Effector memory CD8-positive, alpha-beta T cell (primary cell): Measurements from ENCODE around the gene CYP11A1.

Experiments
- ATAC-seq: fragments of 150-1000 bp; cut with Tn5 transposase; replicated peaks from 2 replicates; pipeline ENCODE4 v1.10.0; 2021; ENCODE audit warnings: mild to moderate bottlenecking, moderate library complexity
- DNase-seq, 3 experiments: peaks; one replicate each; pipeline ENCODE4 v3.0.0; 2021
- H3K27ac Mint-ChIP-seq, 2 donors: one replicate each; pipeline ENCODE4 v1.8.0; 2022; ENCODE audit warnings: mild to moderate bottlenecking in 2 of 2, mixed read lengths in 2 of 2, moderate library complexity in 2 of 2
- H3K27me3 Mint-ChIP-seq, 2 donors: one replicate each; pipeline ENCODE4 v1.8.0; 2022; ENCODE audit warnings: mixed read lengths in 2 of 2
- H3K36me3 Mint-ChIP-seq: one replicate; pipeline ENCODE4 v1.8.0; 2022; ENCODE audit warnings: mild to moderate bottlenecking, moderate library complexity, mixed read lengths; ENCODE audit not compliant: insufficient read depth
- H3K4me1 Mint-ChIP-seq, 2 donors: one replicate each; pipeline ENCODE4 v1.8.0; 2022; ENCODE audit warnings: low read depth in 2 of 2, mixed read lengths in 2 of 2
- H3K4me3 Mint-ChIP-seq, 2 donors: one replicate each; pipeline ENCODE4 v1.8.0; 2022; ENCODE audit warnings: mild to moderate bottlenecking in 2 of 2, mixed read lengths in 2 of 2, moderate library complexity in 2 of 2
- H3K9me3 Mint-ChIP-seq, 2 donors: one replicate each; pipeline ENCODE4 v1.8.0; 2022; ENCODE audit warnings: mixed read lengths in 2 of 2

The CYP11A1 gene

DNA sequence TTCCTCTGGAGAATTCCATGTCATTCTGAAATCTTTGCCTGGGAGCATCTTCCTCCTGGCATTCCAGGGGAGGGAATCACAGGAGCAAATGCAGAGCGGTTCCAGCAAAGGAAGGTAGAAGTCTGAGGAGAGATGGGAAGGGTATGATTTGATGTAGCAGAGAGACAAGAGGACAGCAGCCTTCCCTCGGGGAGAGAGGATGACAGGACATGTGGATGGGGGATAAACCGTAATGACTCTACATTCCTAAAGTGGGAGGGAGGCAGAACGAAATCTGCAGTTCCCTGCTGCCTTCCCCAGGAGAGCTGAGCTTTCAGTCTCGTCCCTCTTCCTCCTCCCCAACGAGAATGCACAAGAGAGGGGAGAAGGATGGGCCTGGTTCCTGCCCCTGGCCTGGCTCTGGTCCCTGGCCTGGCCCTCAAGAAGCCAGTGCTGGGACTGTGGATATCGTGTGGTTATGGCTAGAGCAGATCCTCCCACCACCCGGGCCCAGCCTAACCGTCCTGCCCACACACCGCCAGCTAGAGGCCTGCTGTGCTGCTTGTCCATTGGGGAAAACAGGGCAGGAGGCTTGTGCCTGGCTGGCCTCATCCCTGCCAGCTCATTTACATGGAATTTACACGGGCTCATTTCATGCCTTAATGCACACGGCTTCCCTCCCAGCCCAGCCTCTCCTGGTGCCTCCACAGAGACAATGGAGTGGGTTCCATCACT lies 39.7 kb upstream of the CYP11A1 start:
- no peaks in the 10 kb centered on the region for H3K27me3 Mint-ChIP-seq
- ATAC-seq (no peak), DNase-seq (no peak)
- H3K27ac Mint-ChIP-seq = peak overlapping the region; percentile 17 to 52
- peaks cover 20 to 25% of the 10 kb centered on the region in 2 donors for H3K4me1 Mint-ChIP-seq
- H3K36me3 Mint-ChIP-seq = peaks cover 11% of the 10 kb centered on the region
- H3K4me3 Mint-ChIP-seq = no peak overlapping the region
- H3K9me3 Mint-ChIP-seq = no peaks in the 10 kb centered on the region

DNA sequence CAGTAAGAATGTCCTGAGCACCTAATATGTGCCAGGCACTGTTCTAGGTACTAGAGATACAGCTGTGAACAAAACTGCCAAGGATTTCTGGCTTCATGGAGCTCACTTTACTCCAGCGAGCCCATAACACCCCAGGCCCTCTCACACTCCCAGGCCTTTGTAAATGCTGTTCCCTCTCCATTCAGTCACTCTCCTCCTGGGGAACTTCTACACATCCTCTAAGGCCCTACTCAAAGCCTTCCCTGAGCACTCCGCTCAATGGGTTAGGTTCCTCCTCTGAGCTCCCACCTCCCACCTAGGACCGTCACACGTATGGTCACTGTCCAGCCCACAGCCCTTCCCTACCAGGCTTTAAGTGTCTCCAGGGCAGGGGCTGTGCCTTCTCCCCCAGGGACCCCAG lies 39.1 kb upstream of the CYP11A1 start:
- peaks cover 26 to 32% of the 10 kb centered on the region in 2 donors for H3K4me1 Mint-ChIP-seq
- no peak for DNase-seq
- no peaks in the 10 kb centered on the region for H3K9me3 Mint-ChIP-seq
- H3K27me3 Mint-ChIP-seq = no peaks in the 10 kb centered on the region
- no peak for ATAC-seq
- H3K4me3 Mint-ChIP-seq = no peak overlapping the region
- peak overlapping the region; percentile 17 to 52 for H3K27ac Mint-ChIP-seq
- peaks cover 11% of the 10 kb centered on the region for H3K36me3 Mint-ChIP-seq

- H3K27me3 Mint-ChIP-seq = no peaks in the 10 kb centered on the region
- H3K9me3 Mint-ChIP-seq = no peaks in the 10 kb centered on the region
- DNase-seq (no peak), ATAC-seq (no peak)
- peaks cover 32 to 38% of the 10 kb centered on the region in 2 donors for H3K4me1 Mint-ChIP-seq
- peak overlapping the region; percentile 17 to 76 for H3K27ac Mint-ChIP-seq
- no peak overlapping the region for H3K4me3 Mint-ChIP-seq
- peaks cover 9% of the 10 kb centered on the region for H3K36me3 Mint-ChIP-seq
Observed at GRCh38 chr15:74405823-74406222, 38.4 kb upstream of the CYP11A1 start.

DNA sequence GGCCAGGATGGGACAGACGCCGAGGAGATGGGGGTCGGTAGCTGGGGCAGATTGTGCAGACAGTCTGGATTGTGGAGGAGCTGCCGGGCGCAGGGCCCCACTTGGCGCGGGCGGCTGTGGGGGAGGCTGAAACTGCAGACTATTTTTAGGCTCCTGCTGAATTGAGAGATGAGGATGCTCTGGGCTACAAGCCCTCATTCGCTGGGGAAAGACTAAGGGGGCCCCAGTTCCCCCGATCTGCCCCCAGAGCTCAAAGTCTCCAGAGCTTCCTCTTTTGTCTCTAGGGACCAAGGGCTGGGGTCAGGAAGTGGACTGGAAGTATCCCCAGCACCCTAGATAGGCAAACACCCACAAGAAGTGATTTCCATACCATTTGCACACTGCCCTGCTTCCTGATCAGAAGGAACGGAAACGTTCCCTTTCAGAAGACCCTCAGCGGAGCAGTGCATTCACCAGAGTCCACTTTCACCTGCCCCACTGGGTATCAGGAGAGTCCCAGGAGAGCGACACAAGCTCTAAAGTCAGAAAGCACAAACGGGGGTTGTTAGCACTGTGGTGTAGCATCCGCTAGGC lies 36.6 kb upstream of the CYP11A1 start:
- peak overlapping the region; percentile 1 to 18 for H3K4me3 Mint-ChIP-seq
- H3K27ac Mint-ChIP-seq = peak overlapping the region; percentile 20 to 46
- H3K9me3 Mint-ChIP-seq = no peaks in the 10 kb centered on the region
- no peak for DNase-seq
- H3K36me3 Mint-ChIP-seq = peaks cover 5% of the 10 kb centered on the region
- H3K27me3 Mint-ChIP-seq = no peaks in the 10 kb centered on the region
- ATAC-seq = no peak
- H3K4me1 Mint-ChIP-seq = peaks cover 40 to 52% of the 10 kb centered on the region in 2 donors

GRCh38 chr15:74403588-74403919 lies 36.1 kb upstream of the CYP11A1 start:
- DNase-seq (no peak), ATAC-seq (no peak)
- H3K4me1 Mint-ChIP-seq = peaks cover 40 to 56% of the 10 kb centered on the region in 2 donors

GRCh38 chr15:74402873-74403587 lies 35.6 kb upstream of the CYP11A1 start:
- DNase-seq (peak in 2 of 3 experiments; percentile 23 to 24), ATAC-seq (peak; percentile 66)
- H3K4me3 Mint-ChIP-seq = peak overlapping the region; percentile 1 to 62
- H3K27ac Mint-ChIP-seq = peak overlapping the region; percentile 20 to 39
- H3K36me3 Mint-ChIP-seq = peaks cover 3% of the 10 kb centered on the region
- H3K27me3 Mint-ChIP-seq = no peaks in the 10 kb centered on the region
- H3K9me3 Mint-ChIP-seq = no peaks in the 10 kb centered on the region
- peaks cover 38 to 58% of the 10 kb centered on the region in 2 donors for H3K4me1 Mint-ChIP-seq

More at GRCh38 chr15:74403588-74403919, 36.1 kb upstream of the CYP11A1 start:
- H3K36me3 Mint-ChIP-seq = peaks cover 3% of the 10 kb centered on the region
- H3K27ac Mint-ChIP-seq = peak overlapping the region; percentile 20 to 39
- no peaks in the 10 kb centered on the region for H3K27me3 Mint-ChIP-seq
- H3K4me3 Mint-ChIP-seq = peak overlapping the region; percentile 1 to 62
- no peaks in the 10 kb centered on the region for H3K9me3 Mint-ChIP-seq

GRCh38 chr15:74402337-74402841 lies 34.9 kb upstream of the CYP11A1 start:
- no peak for DNase-seq
- Mint-ChIP-seq H3K36me3 (peaks cover 3% of the 10 kb centered on the region), H3K4me3 (peak overlapping the region; percentile 1 to 62), H3K27ac (peak overlapping the region; percentile 20 to 39), H3K4me1 (peaks cover 40 to 65% of the 10 kb centered on the region in 2 donors), H3K27me3 (no peaks in the 10 kb centered on the region), H3K9me3 (no peaks in the 10 kb centered on the region)
- peak; percentile 30 for ATAC-seq

- peak; percentile 24 for ATAC-seq
- Mint-ChIP-seq H3K36me3 (peaks cover 3% of the 10 kb centered on the region), H3K27me3 (no peaks in the 10 kb centered on the region), H3K4me3 (peak overlapping the region; percentile 1 to 62), H3K27ac (peak overlapping the region; percentile 20 to 39), H3K4me1 (peaks cover 43 to 69% of the 10 kb centered on the region in 2 donors), H3K9me3 (no peaks in the 10 kb centered on the region)
- DNase-seq = peak in 1 of 3 experiments; percentile 10
Observed at GRCh38 chr15:74400915-74401757, 33.7 kb upstream of the CYP11A1 start.

GRCh38 chr15:74400313-74400860 lies 32.9 kb upstream of the CYP11A1 start:
- Mint-ChIP-seq H3K4me1 (peaks cover 43 to 69% of the 10 kb centered on the region in 2 donors), H3K27ac (peak overlapping the region; percentile 20 to 39), H3K9me3 (no peaks in the 10 kb centered on the region), H3K4me3 (peak overlapping the region; percentile 62 to 67), H3K27me3 (no peaks in the 10 kb centered on the region), H3K36me3 (peaks cover 3% of the 10 kb centered on the region)
- DNase-seq = no peak
- peak; percentile 13 for ATAC-seq

DNA sequence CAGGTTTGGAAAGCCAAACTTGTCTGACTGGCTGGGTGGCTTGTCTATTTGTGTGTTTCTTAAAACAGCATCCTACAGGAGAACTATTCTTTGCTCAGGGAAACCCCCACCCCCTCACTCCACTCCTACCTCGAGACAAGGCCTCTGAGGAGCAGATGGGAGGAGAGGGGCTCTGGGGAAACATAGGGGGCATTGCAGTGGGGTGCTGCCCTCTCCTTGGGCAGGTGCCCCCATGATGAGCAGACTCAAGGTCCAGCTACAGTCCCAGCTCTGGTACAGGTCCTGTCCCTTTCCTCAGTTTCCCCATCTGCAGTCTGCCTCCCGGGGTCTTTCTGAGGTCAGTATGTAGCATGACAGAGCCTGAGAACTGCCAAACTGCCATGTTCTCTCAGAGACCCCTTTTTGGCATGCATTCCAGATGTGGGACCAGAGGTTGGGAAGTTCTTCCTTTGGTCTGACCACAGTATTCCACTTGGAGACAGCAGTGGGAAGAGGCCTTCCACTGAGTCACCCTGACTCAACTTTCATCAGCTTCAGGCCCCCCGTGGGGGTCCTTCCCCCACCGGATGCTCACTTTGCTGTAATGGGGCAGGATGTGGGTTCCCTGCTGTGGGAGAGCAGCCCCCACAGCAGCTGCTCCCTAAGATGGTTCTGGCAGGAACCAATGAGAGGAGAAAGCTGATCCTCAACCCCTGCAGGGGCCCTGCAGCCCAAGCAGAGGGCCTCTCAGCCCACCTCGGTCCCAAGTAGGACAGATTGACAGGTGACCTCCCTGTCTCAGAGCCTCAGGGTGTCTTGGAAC lies 32.3 kb upstream of the CYP11A1 start:
- H3K9me3 Mint-ChIP-seq = no peaks in the 10 kb centered on the region
- H3K36me3 Mint-ChIP-seq = peaks cover 3% of the 10 kb centered on the region
- DNase-seq (peak in 1 of 3 experiments; percentile 29), ATAC-seq (peak; percentile 33)
- H3K4me3 Mint-ChIP-seq = peak overlapping the region; percentile 62 to 67
- H3K27ac Mint-ChIP-seq = peak overlapping the region; percentile 20 to 39
- peaks cover 43 to 69% of the 10 kb centered on the region in 2 donors for H3K4me1 Mint-ChIP-seq
- no peaks in the 10 kb centered on the region for H3K27me3 Mint-ChIP-seq

DNA sequence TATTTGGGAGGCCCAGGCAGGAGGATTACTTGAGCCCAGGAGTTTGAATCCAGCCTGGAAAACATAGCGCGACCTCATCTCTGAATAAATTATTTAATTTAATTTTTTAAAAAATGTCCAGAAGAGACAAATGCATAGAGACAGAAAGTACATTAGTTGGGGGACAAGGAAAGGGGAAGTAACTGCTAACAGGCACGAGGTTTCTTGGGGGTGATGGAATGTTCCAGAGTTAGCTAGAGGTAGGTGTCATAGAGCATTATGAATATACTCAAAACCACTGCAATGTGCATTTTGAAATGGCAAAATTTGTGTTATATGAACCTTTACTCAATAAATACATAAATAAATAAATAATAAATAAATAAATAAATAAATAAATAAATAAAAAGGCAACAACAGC lies 31.7 kb upstream of the CYP11A1 start:
- DNase-seq = no peak
- H3K4me1 Mint-ChIP-seq = peaks cover 43 to 68% of the 10 kb centered on the region in 2 donors
- H3K27ac Mint-ChIP-seq = no peak overlapping the region
- no peaks in the 10 kb centered on the region for H3K27me3 Mint-ChIP-seq
- H3K9me3 Mint-ChIP-seq = no peaks in the 10 kb centered on the region
- peaks cover 3% of the 10 kb centered on the region for H3K36me3 Mint-ChIP-seq
- H3K4me3 Mint-ChIP-seq = peak overlapping the region in 1 of 2 donors; percentile 10
- ATAC-seq = no peak

GRCh38 chr15:74398183-74398582 lies 30.7 kb upstream of the CYP11A1 start:
- Mint-ChIP-seq H3K4me3 (no peak overlapping the region), H3K27me3 (no peaks in the 10 kb centered on the region), H3K27ac (peak overlapping the region in 1 of 2 donors; percentile 88), H3K4me1 (peaks cover 36 to 63% of the 10 kb centered on the region in 2 donors), H3K9me3 (no peaks in the 10 kb centered on the region), H3K36me3 (peaks cover 3% of the 10 kb centered on the region)
- no peak for ATAC-seq
- no peak for DNase-seq
